ENCODE measurements around the gene UGT2A3. TPM values are rescaled to one million over a fixed set of nuclear protein-coding genes. Genes with fewer than 3 reads are reported as not detected.

UGT2A3 gene
- total RNA-seq, 2 experiments from 2014 or later, result not detected

GRCh38 chr4:68921051-68921450 is 30.6 kb downstream of the UGT2A3 start:
- Histone ChIP-seq H3K9me3 (ENCODE audit: low read length) (no peaks in the 10 kb centered on the region), H4K20me1 (ENCODE audit: insufficient read depth, low read length) (no peaks in the 10 kb centered on the region), H3K4me1 (ENCODE audit: insufficient read depth, low read length, poor library complexity, severe bottlenecking) (no peaks in the 10 kb centered on the region), H3K36me3 (ENCODE audit: insufficient read depth, low read length) (no peaks in the 10 kb centered on the region), H3K9me2 (ENCODE audit: insufficient read depth, low read length) (no peaks in the 10 kb centered on the region), H3K27ac (ENCODE audit: low read depth, low read length, poor library complexity, severe bottlenecking) (no peak overlapping the region), H3K4me2 (ENCODE audit: low read length) (no peak overlapping the region), H3K79me2 (ENCODE audit: insufficient read depth, low read depth, low read length) (no peaks in the 10 kb centered on the region), H3K4me3 (ENCODE audit: low read depth, low read length, poor library complexity, severe bottlenecking) (no peak overlapping the region), H2AFZ (ENCODE audit: low read length) (no peak overlapping the region)
- ChIA-PET POLR2A (interaction anchor here (0.6 to 1.2 kb wide), 3 partner anchors 11 to 24 kb away, joined by 3 to 6 read pairs (median 3); no protein-coding TSS in a partner anchor), CTCF (ENCODE audit: unreplicated experiment) (no interaction called here)
- no TSS peak for BruUV-seq (replicated peaks)
- no peak for DNase-seq (ENCODE audit: low spot score)
- TF ChIP-seq CTCF (conservative IDR thresholded peaks at IDR 0.05; ENCODE audit: low read length), result no peak
- no peak for TF ChIP-seq EZH2phosphoT487 (IDR thresholded peaks at IDR 0.05; ENCODE audit: borderline replicate concordance, low read depth, low read length)
- intact Hi-C loops (cut with micrococcal nuclease; ENCODE audit: unreplicated experiment), result no loop called here

- Histone ChIP-seq H3K9me2 (ENCODE audit: insufficient read depth, low read length) (no peaks in the 10 kb centered on the region), H3K4me3 (ENCODE audit: low read depth, low read length, poor library complexity, severe bottlenecking) (no peak overlapping the region), H3K79me2 (ENCODE audit: insufficient read depth, low read depth, low read length) (no peaks in the 10 kb centered on the region), H3K4me2 (ENCODE audit: low read length) (no peak overlapping the region), H3K9me3 (ENCODE audit: low read length) (no peaks in the 10 kb centered on the region), H2AFZ (ENCODE audit: low read length) (no peak overlapping the region), H3K27ac (ENCODE audit: low read depth, low read length, poor library complexity, severe bottlenecking) (no peak overlapping the region), H3K4me1 (ENCODE audit: insufficient read depth, low read length, poor library complexity, severe bottlenecking) (no peaks in the 10 kb centered on the region), H3K36me3 (ENCODE audit: insufficient read depth, low read length) (no peaks in the 10 kb centered on the region), H4K20me1 (ENCODE audit: insufficient read depth, low read length) (no peaks in the 10 kb centered on the region)
- POLR2A ChIA-PET, result interaction anchor here (0.6 kb wide), 1 partner anchor 1677 kb away, joined by 4 read pairs; no protein-coding TSS in a partner anchor
- intact Hi-C loops (cut with micrococcal nuclease; ENCODE audit: unreplicated experiment), result no loop called here
- BruUV-seq (replicated peaks), result no TSS peak
- no peak for DNase-seq (ENCODE audit: low spot score)
- CTCF ChIA-PET (ENCODE audit: unreplicated experiment), result no interaction called here
- TF ChIP-seq EZH2phosphoT487 (IDR thresholded peaks at IDR 0.05; ENCODE audit: borderline replicate concordance, low read depth, low read length), result no peak
- no peak for TF ChIP-seq CTCF (conservative IDR thresholded peaks at IDR 0.05; ENCODE audit: low read length)
These were observed 34.6 kb downstream of the UGT2A3 start for GRCh38 chr4:68917016-68917415.

DNA sequence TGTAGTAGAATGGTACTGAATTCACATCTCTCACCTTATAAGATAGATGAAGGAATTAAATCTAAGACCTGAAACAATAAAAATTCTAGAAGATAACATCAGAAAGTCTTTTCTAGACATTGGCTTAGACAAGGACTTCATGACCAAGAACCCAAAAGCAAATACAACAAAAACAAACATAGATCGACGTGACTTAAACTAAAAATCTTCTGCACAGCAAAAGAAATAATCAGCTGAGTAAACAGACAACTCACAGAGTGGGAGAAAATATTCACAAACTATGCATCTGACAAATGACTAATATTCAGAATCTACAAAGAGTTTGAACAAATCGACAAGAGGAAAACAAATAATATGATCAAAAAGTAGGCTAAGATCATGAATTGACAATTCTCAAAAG is 38.8 kb downstream of the UGT2A3 start:
- no peaks in the 10 kb centered on the region for H3K36me3 ChIP-seq (ENCODE audit: insufficient read depth, low read length)
- ChIA-PET POLR2A (no interaction called here), CTCF (ENCODE audit: unreplicated experiment) (no interaction called here)
- H3K4me1 ChIP-seq (ENCODE audit: insufficient read depth, low read length, poor library complexity, severe bottlenecking), result no peaks in the 10 kb centered on the region
- no peaks in the 10 kb centered on the region for H3K9me2 ChIP-seq (ENCODE audit: insufficient read depth, low read length)
- TF ChIP-seq EZH2phosphoT487 (IDR thresholded peaks at IDR 0.05; ENCODE audit: borderline replicate concordance, low read depth, low read length) (no peak), CTCF (conservative IDR thresholded peaks at IDR 0.05; ENCODE audit: low read length) (no peak)
- no peaks in the 10 kb centered on the region for H3K79me2 ChIP-seq (ENCODE audit: insufficient read depth, low read depth, low read length)
- intact Hi-C loops (cut with micrococcal nuclease; ENCODE audit: unreplicated experiment), result no loop called here
- H3K4me2 ChIP-seq (ENCODE audit: low read length), result no peak overlapping the region
- H3K4me3 ChIP-seq (ENCODE audit: low read depth, low read length, poor library complexity, severe bottlenecking), result no peak overlapping the region
- H3K9me3 ChIP-seq (ENCODE audit: low read length), result no peaks in the 10 kb centered on the region
- H3K27ac ChIP-seq (ENCODE audit: low read depth, low read length, poor library complexity, severe bottlenecking), result no peak overlapping the region
- BruUV-seq (replicated peaks), result no TSS peak
- no peak for DNase-seq (ENCODE audit: low spot score)
- no peaks in the 10 kb centered on the region for H4K20me1 ChIP-seq (ENCODE audit: insufficient read depth, low read length)
- H2AFZ ChIP-seq (ENCODE audit: low read length), result no peak overlapping the region

Measured in OCI-LY7 (cell line).